Lung (tissue), 12 donors: ENCODE measurements around the gene SLC19A1. TPM values are rescaled to one million over a fixed set of nuclear protein-coding genes. Genes with fewer than 3 reads are reported as not detected.

ENCODE experiments used
- ATAC-seq: fragments of 200-7000 bp; cut with Tn5 transposase; one replicate; pipeline ENCODE4 v1.9.1; 2020; ENCODE audit warnings: moderate number of reproducible peaks; ENCODE audit not compliant: insufficient read depth, low FRiP score
- DNase-seq, 3 donors: peaks; one replicate each; pipeline ENCODE4 v3.0.0-alpha.2; 2013 to 2017
- H3K27ac ChIP-seq, 2 donors: one replicate each; pipeline ENCODE4 v1.5.1; 2013; ENCODE audit warnings: mild to moderate bottlenecking in 2 of 2, moderate library complexity in 2 of 2, control low read depth in 1 of 2, inconsistent platforms in 1 of 2, low read depth in 1 of 2, low read length in 1 of 2
- H3K27me3 ChIP-seq, 3 donors: one replicate each; pipeline ENCODE4 v1.5.1; 2013; ENCODE audit warnings: low read length in 2 of 3; ENCODE audit not compliant: control insufficient read depth in 3 of 3, insufficient read depth in 3 of 3
- H3K36me3 ChIP-seq, 4 donors: one replicate each; pipeline ENCODE4 v1.5.1; 2013; ENCODE audit warnings: low read length in 4 of 4, mild to moderate bottlenecking in 1 of 4, moderate library complexity in 1 of 4; ENCODE audit not compliant: control insufficient read depth in 4 of 4, insufficient read depth in 4 of 4
- H3K4me1 ChIP-seq, 5 donors: one replicate each; pipeline ENCODE4 v1.5.1; 2013; ENCODE audit warnings: low read length in 5 of 5, mild to moderate bottlenecking in 2 of 5, moderate library complexity in 1 of 5; ENCODE audit not compliant: control insufficient read depth in 5 of 5, insufficient read depth in 5 of 5
- H3K4me3 ChIP-seq: one replicate; pipeline ENCODE4 v1.5.1; 2013; ENCODE audit warnings: mild to moderate bottlenecking, control low read depth, moderate library complexity
- H3K9ac ChIP-seq, 2 donors: one replicate each; pipeline ENCODE4 v1.5.1; 2013; ENCODE audit warnings: low read length in 2 of 2, control low read depth in 1 of 2; ENCODE audit not compliant: insufficient read depth in 1 of 2
- H3K9me3 ChIP-seq, 4 donors: one replicate each; pipeline ENCODE4 v1.5.1; 2013; ENCODE audit warnings: low read length in 3 of 4, mild to moderate bottlenecking in 1 of 4, moderate library complexity in 1 of 4; ENCODE audit not compliant: control insufficient read depth in 4 of 4, insufficient read depth in 3 of 4
- CTCF ChIP-seq: IDR thresholded peaks from 2 replicates; pipeline ENCODE4 v1.5.1; 2012; ENCODE audit warnings: mild to moderate bottlenecking; ENCODE audit errors: control extremely low read depth, extremely low read depth
- WGBS, 2 donors: extraction: QIAGEN DNeasy Blood & Tissue Kit; methylation state at CpG; one replicate each; pipeline ENCODE4 v1.1.7; 2013; 5-methylcytosine and 5-hydroxymethylcytosine counted together
- polyA plus RNA-seq, 2 donors: library from polyadenylated mRNA; stranded (reverse); fragments of 200-250 nt; gene quantifications; one replicate each; pipeline ENCODE4 v1.2.1, GENCODE V29; 2013
- total RNA-seq, 2 donors: library from RNA; depleted of rRNA in 1 of 2; stranded (reverse); fragments of >200 nt in 1 of 2; gene quantifications; one replicate each; pipeline ENCODE4 v1.2.1, GENCODE V29; 2014 to 2021
- donor health status: control.
- donor health status: control.
- donor health status: Bipolar disorder and iron deficiency.
- donor health status: healthy.
- donor health status: DM: yes; HTN: yes; CAD: no.

SLC19A1 gene
- total and polyA plus RNA-seq, 4 donors, result 23.8 to 42.0 (median 26.2) TPM

- Histone ChIP-seq H3K4me1 (peaks cover 0 to 3% (median 0%) of the 10 kb centered on the region in 5 donors), H3K27ac (no peak overlapping the region), H3K9ac (no peak overlapping the region), H3K27me3 (no peaks in the 10 kb centered on the region), H3K36me3 (no peaks in the 10 kb centered on the region), H3K9me3 (no peaks in the 10 kb centered on the region), H3K4me3 (no peak overlapping the region)
- peak in 1 of 3 donors; percentile 1 for DNase-seq
- WGBS, 2 donors, result 84 to 85% methylated on average over 29 of the region's 29 CpGs
- ATAC-seq, result no peak
- no peak for TF ChIP-seq CTCF
Observed at GRCh38 chr21:45559216-45560105, 17.2 kb upstream of the SLC19A1 start.

- Histone ChIP-seq H3K9me3 (no peaks in the 10 kb centered on the region), H3K9ac (no peak overlapping the region), H3K27ac (no peak overlapping the region), H3K27me3 (no peaks in the 10 kb centered on the region), H3K4me1 (peaks cover 0 to 3% (median 0%) of the 10 kb centered on the region in 5 donors), H3K4me3 (no peak overlapping the region), H3K36me3 (no peaks in the 10 kb centered on the region)
- no peak for TF ChIP-seq CTCF
- ATAC-seq, result no peak
- WGBS, 2 donors, result 89 to 90% methylated on average over 26 of the region's 26 CpGs
- peak in 1 of 3 donors; percentile 6 for DNase-seq
Observed at GRCh38 chr21:45558044-45558721, 15.9 kb upstream of the SLC19A1 start.

GRCh38 chr21:45557616-45558043 is 15.4 kb upstream of the SLC19A1 start:
- Histone ChIP-seq H3K36me3 (no peaks in the 10 kb centered on the region), H3K4me3 (no peak overlapping the region), H3K9ac (no peak overlapping the region), H3K27ac (no peak overlapping the region), H3K4me1 (peaks cover 0 to 3% (median 0%) of the 10 kb centered on the region in 5 donors), H3K9me3 (no peaks in the 10 kb centered on the region), H3K27me3 (no peaks in the 10 kb centered on the region)
- DNase-seq, result peak in 1 of 3 donors; percentile 3
- ATAC-seq, result no peak
- WGBS, 2 donors, result 81 to 88% methylated on average over 13 to 14 of the region's 14 CpGs
- TF ChIP-seq CTCF, result no peak
